ENCODE results near the gene B9D2.
A peak's percentile ranks its signal among the peaks of the same experiment; 100 is the strongest.

DNA sequence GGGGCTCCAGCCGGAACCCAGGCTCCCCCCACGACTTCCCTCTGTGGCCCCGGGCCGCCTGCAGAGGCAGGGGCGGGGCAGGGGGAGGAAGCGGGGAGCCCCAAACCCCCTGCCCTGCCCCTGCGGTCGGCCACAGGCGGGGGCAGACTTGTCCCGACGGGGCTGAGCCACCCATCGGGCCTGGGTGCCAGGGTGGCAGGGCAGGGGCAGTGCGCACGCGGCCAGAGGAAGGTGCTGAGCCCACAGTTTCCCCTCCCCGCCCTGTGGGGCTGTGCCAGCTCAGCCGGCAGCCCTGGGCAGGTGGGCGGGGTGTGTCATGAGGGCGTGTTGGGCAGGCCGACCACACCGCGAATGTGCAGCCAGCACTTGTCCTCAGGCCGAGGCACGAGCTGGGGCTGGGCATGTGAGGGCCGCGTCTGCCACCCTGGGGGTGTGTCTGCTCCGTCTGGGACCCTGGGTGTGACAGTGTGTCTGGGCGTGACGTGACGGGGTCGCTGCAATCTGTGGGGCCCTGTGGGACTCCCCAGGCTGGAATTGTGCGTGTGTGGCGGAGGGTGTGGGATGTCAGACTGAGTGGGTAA is 36.3 kb downstream of the B9D2 start:
- TF ChIP-seq, protein P1, sequence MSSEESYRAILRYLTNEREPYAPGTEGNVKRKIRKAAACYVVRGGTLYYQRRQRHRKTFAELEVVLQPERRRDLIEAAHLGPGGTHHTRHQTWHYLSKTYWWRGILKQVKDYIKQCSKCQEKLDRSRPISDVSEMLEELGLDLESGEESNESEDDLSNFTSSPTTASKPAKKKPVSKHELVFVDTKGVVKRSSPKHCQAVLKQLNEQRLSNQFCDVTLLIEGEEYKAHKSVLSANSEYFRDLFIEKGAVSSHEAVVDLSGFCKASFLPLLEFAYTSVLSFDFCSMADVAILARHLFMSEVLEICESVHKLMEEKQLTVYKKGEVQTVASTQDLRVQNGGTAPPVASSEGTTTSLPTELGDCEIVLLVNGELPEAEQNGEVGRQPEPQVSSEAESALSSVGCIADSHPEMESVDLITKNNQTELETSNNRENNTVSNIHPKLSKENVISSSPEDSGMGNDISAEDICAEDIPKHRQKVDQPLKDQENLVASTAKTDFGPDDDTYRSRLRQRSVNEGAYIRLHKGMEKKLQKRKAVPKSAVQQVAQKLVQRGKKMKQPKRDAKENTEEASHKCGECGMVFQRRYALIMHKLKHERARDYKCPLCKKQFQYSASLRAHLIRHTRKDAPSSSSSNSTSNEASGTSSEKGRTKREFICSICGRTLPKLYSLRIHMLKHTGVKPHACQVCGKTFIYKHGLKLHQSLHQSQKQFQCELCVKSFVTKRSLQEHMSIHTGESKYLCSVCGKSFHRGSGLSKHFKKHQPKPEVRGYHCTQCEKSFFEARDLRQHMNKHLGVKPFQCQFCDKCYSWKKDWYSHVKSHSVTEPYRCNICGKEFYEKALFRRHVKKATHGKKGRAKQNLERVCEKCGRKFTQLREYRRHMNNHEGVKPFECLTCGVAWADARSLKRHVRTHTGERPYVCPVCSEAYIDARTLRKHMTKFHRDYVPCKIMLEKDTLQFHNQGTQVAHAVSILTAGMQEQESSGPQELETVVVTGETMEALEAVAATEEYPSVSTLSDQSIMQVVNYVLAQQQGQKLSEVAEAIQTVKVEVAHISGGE (tag by site-specific recombination; conservative IDR thresholded peaks at IDR 0.05; ENCODE audit: low read depth): no peak
- TF ChIP-seq ZNF155 (tag by site-specific recombination; IDR thresholded peaks at IDR 0.05) (no peak), SP7 (tag by site-specific recombination; IDR thresholded peaks at IDR 0.05) (peak; percentile 73), ZNF23 (tag by site-specific recombination; IDR thresholded peaks at IDR 0.05; ENCODE audit: borderline replicate concordance) (no peak), ZNF138 (tag by site-specific recombination; IDR thresholded peaks at IDR 0.05; ENCODE audit: borderline replicate concordance) (no peak), ZNF311 (tag by site-specific recombination; IDR thresholded peaks at IDR 0.05; ENCODE audit: borderline replicate concordance) (no peak), SP2 (tag by site-specific recombination; IDR thresholded peaks at IDR 0.05) (peak; percentile 31; the same call in 1 of the 2 replicates), ZNF10 (tag by site-specific recombination; IDR thresholded peaks at IDR 0.05) (no peak)
- TF ChIP-seq, protein P2, sequence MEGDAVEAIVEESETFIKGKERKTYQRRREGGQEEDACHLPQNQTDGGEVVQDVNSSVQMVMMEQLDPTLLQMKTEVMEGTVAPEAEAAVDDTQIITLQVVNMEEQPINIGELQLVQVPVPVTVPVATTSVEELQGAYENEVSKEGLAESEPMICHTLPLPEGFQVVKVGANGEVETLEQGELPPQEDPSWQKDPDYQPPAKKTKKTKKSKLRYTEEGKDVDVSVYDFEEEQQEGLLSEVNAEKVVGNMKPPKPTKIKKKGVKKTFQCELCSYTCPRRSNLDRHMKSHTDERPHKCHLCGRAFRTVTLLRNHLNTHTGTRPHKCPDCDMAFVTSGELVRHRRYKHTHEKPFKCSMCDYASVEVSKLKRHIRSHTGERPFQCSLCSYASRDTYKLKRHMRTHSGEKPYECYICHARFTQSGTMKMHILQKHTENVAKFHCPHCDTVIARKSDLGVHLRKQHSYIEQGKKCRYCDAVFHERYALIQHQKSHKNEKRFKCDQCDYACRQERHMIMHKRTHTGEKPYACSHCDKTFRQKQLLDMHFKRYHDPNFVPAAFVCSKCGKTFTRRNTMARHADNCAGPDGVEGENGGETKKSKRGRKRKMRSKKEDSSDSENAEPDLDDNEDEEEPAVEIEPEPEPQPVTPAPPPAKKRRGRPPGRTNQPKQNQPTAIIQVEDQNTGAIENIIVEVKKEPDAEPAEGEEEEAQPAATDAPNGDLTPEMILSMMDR (tag by site-specific recombination; IDR thresholded peaks at IDR 0.05): no peak
- TF ChIP-seq, protein P3, sequence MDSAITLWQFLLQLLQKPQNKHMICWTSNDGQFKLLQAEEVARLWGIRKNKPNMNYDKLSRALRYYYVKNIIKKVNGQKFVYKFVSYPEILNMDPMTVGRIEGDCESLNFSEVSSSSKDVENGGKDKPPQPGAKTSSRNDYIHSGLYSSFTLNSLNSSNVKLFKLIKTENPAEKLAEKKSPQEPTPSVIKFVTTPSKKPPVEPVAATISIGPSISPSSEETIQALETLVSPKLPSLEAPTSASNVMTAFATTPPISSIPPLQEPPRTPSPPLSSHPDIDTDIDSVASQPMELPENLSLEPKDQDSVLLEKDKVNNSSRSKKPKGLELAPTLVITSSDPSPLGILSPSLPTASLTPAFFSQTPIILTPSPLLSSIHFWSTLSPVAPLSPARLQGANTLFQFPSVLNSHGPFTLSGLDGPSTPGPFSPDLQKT (IDR thresholded peaks at IDR 0.05; ENCODE audit: borderline replicate concordance, low read depth, low read length): no peak
- TF ChIP-seq, protein P4, sequence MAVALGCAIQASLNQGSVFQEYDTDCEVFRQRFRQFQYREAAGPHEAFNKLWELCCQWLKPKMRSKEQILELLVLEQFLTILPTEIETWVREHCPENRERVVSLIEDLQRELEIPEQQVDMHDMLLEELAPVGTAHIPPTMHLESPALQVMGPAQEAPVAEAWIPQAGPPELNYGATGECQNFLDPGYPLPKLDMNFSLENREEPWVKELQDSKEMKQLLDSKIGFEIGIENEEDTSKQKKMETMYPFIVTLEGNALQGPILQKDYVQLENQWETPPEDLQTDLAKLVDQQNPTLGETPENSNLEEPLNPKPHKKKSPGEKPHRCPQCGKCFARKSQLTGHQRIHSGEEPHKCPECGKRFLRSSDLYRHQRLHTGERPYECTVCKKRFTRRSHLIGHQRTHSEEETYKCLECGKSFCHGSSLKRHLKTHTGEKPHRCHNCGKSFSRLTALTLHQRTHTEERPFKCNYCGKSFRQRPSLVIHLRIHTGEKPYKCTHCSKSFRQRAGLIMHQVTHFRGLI (tag by site-specific recombination; IDR thresholded peaks at IDR 0.05): no peak
